HUES48 (cell line): ENCODE results near the gene SLC6A18.

Experiments used
- H3K27ac ChIP-seq: one replicate; pipeline ENCODE4 v1.7.0; 2013; ENCODE audit warnings: low read depth, low read length, inconsistent platforms
- H3K27me3 ChIP-seq: 2 replicates; pipeline ENCODE4 v1.6.1; 2013; ENCODE audit warnings: mild to moderate bottlenecking, low read length; ENCODE audit not compliant: control insufficient read depth, insufficient read depth
- H3K36me3 ChIP-seq: 2 replicates; pipeline ENCODE4 v1.6.1; 2013; ENCODE audit warnings: low read length; ENCODE audit not compliant: control insufficient read depth, insufficient read depth
- H3K4me1 ChIP-seq: 2 replicates; pipeline ENCODE4 v1.6.1; 2013; ENCODE audit warnings: mild to moderate bottlenecking, low read length; ENCODE audit not compliant: control insufficient read depth, insufficient read depth
- H3K4me3 ChIP-seq: 2 replicates; pipeline ENCODE4 v1.5.1; 2013; ENCODE audit warnings: mild to moderate bottlenecking, low read depth, low read length
- H3K9ac ChIP-seq: 2 replicates; pipeline ENCODE4 v1.6.1; 2013; ENCODE audit warnings: mild to moderate bottlenecking, low read depth, low read length, moderate library complexity
- H3K9me3 ChIP-seq: 2 replicates; pipeline ENCODE4 v1.6.1; 2013; ENCODE audit warnings: low read length; ENCODE audit not compliant: control insufficient read depth, insufficient read depth

SLC6A18 gene

DNA sequence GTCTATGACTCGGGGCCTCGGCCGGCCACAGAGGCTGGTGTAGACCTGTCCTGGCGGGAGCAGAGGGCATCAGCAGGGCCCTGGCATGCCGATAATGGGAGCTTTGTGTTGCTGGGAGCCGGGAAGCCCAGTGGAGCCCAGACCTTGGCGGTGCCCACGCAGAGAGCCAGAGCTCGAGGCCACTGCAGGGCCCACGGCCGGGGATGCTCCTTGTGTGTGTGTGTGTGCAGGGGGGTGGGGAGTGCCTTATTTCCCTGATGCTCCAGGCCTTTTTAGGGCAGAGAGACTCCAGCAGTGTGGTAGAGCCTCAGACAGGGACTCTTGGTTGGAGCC, 5.4 kb upstream of the SLC6A18 start:
- H3K9ac ChIP-seq: no peak overlapping the region
- no peak overlapping the region for H3K4me3 ChIP-seq
- no peaks in the 10 kb centered on the region for H3K9me3 ChIP-seq
- no peaks in the 10 kb centered on the region for H3K27me3 ChIP-seq
- no peak overlapping the region for H3K27ac ChIP-seq
- no peaks in the 10 kb centered on the region for H3K36me3 ChIP-seq
- H3K4me1 ChIP-seq: no peaks in the 10 kb centered on the region

DNA sequence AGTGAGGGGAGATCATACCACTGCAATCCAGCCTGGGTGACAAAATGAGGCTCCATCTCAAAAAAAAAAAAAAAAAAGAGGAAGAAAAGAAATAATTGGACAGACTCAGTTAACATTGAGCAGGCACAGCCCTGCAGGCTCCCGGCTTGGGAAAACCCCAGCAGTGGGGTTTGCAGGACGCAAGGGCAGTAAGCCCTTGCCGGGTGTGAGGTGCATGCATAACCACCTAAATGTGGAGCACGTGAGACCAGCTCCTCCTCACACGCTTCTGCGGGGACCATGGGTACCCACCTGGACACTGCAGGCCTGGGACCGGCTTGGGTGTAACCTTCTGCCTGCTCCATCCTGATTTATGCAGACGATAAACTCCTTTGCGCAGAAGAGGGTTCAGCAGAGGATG, 4.8 kb upstream of the SLC6A18 start:
- H3K36me3 ChIP-seq: no peaks in the 10 kb centered on the region
- H3K9me3 ChIP-seq: no peaks in the 10 kb centered on the region
- H3K27ac ChIP-seq: no peak overlapping the region
- H3K4me3 ChIP-seq: no peak overlapping the region
- H3K4me1 ChIP-seq: no peaks in the 10 kb centered on the region
- H3K9ac ChIP-seq: no peak overlapping the region
- no peaks in the 10 kb centered on the region for H3K27me3 ChIP-seq

DNA sequence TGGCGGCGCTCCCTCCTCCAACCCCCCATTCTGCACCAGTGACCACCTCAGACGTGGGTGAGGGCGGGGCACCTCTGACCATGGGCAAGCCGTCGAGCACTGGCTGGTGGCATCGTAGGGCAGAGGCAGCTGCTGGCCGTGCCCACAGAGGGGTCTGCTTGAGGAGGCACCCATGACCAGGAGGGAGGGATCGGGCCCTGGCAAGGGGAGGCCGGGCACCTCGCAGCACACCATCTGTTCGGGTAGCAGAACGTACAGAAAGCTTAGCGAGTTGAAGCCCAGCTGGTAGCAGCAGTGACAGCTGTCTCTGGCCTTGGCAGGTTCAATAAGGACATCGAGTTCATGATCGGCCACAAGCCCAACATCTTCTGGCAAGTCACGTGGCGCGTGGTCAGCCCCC, 4.3 kb upstream of the SLC6A18 start:
- Histone ChIP-seq H3K27me3 (no peaks in the 10 kb centered on the region), H3K9me3 (no peaks in the 10 kb centered on the region), H3K4me1 (no peaks in the 10 kb centered on the region), H3K27ac (no peak overlapping the region), H3K4me3 (no peak overlapping the region), H3K9ac (no peak overlapping the region), H3K36me3 (no peaks in the 10 kb centered on the region)

DNA sequence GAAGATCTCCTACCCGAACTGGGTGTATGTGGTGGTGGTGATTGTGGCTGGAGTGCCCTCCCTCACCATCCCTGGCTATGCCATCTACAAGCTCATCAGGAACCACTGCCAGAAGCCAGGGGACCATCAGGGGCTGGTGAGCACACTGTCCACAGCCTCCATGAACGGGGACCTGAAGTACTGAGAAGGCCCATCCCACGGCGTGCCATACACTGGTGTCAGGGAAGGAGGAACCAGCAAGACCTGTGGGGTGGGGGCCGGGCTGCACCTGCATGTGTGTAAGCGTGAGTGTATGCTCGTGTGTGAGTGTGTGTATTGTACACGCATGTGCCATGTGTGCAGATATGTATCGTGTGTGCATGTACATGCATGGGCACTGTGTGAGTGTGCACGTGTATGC, 3.5 kb upstream of the SLC6A18 start:
- no peaks in the 10 kb centered on the region for H3K9me3 ChIP-seq
- no peaks in the 10 kb centered on the region for H3K36me3 ChIP-seq
- H3K9ac ChIP-seq: no peak overlapping the region
- H3K4me3 ChIP-seq: no peak overlapping the region
- no peak overlapping the region for H3K27ac ChIP-seq
- no peaks in the 10 kb centered on the region for H3K4me1 ChIP-seq
- no peaks in the 10 kb centered on the region for H3K27me3 ChIP-seq

DNA sequence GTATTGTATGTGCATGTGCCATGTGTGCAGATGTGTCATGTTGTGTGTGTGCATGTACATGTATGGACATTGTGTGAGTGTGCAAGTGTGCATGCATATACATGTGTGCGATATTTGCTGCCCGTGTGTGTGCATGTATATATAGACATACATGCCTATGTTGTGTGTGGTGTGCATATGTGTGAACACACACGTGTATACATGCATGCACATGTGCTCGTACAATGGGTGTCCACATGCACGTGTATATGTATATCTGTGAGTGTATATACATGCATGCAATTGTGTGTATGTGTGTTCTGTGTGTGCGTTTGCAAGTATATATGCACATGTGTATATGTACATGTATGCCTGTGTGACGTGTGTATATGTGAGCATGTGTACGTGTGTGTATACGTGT, 3.0 kb upstream of the SLC6A18 start:
- no peaks in the 10 kb centered on the region for H3K27me3 ChIP-seq
- no peaks in the 10 kb centered on the region for H3K36me3 ChIP-seq
- H3K9ac ChIP-seq: no peak overlapping the region
- H3K4me3 ChIP-seq: no peak overlapping the region
- no peak overlapping the region for H3K27ac ChIP-seq
- H3K4me1 ChIP-seq: no peaks in the 10 kb centered on the region
- no peaks in the 10 kb centered on the region for H3K9me3 ChIP-seq

DNA sequence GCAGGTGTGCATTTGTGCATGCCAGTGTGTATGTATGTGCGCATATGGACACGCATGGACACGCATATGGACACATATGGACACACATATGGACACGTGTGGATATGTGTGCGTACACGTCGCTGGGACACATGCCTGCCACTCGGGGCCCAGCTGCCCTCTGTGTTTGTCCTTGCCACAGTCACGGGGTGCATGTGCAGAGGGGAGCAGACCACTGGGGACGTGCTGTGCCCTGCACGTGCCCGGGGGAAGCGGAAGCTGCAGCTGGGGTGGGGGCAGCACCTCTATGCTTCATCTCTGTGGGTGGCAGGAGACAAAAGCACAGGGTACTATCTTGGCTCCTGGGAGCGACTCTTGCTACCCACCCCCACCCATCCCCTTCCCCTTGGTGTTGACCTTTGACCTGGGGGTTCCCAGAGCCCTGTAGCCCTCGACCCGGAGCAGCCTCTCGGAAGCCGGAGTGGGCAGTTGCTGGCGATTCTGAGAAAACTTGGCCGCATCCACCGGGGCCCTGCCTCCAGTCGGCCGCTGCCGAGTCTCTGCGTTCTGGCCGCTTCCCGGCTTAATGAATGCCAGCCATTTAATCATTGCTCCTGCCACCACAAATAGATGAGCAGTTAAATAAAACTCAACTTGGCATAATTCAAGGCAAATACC, 2.4 kb upstream of the SLC6A18 start:
- H3K4me3 ChIP-seq: no peak overlapping the region
- H3K4me1 ChIP-seq: no peaks in the 10 kb centered on the region
- no peaks in the 10 kb centered on the region for H3K27me3 ChIP-seq
- H3K27ac ChIP-seq: no peak overlapping the region
- no peaks in the 10 kb centered on the region for H3K9me3 ChIP-seq
- H3K9ac ChIP-seq: no peak overlapping the region
- no peaks in the 10 kb centered on the region for H3K36me3 ChIP-seq

DNA sequence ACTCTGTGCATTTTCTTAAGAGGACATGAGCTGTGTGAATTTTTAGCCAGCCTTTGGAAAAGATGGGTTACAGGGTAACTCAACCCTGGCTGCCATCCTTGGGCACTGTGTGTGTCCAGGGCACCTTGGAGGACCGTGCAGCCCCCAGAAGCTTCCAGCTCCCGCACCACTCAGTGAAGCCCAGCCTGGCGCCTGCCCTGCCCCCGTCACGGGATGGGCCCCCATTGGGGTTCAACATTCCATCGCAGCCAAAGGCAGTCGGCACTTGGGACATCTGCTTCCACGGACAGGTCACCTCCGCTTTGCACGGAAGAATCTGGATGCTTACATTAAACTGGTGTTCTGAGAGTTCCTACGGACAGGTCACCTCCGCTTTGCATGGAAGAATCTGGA, 1.9 kb upstream of the SLC6A18 start:
- H3K9me3 ChIP-seq: no peaks in the 10 kb centered on the region

DNA sequence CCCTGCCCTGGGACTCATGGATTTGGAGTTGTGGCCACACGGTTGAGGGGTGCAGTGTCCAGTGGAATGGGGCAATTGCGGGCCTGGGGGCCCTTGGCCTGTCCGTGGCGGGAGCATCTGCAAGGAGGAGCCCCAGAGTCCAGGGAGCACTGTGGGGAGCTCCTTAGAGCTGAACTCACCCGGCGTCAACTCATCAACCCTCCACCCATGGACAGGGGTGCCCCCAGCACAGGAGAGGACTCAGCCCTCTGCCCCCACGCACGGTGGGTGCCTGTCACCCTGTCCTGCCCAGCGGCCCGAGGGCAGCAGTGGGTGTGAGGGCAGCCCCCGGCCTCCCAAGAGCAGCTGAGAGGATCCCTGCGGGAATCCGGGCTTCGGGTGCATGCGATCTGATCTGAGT, 550 bp upstream of the SLC6A18 start:
- no peaks in the 10 kb centered on the region for H3K36me3 ChIP-seq
- H3K27ac ChIP-seq: no peak overlapping the region
- no peaks in the 10 kb centered on the region for H3K27me3 ChIP-seq
- no peak overlapping the region for H3K9ac ChIP-seq
- H3K4me3 ChIP-seq: no peak overlapping the region
- no peaks in the 10 kb centered on the region for H3K4me1 ChIP-seq
- no peaks in the 10 kb centered on the region for H3K9me3 ChIP-seq

More for the DNA sequence above, 1.9 kb upstream of the SLC6A18 start:
- no peaks in the 10 kb centered on the region for H3K4me1 ChIP-seq
- H3K36me3 ChIP-seq: no peaks in the 10 kb centered on the region
- no peak overlapping the region for H3K4me3 ChIP-seq
- no peaks in the 10 kb centered on the region for H3K27me3 ChIP-seq
- no peak overlapping the region for H3K9ac ChIP-seq
- H3K27ac ChIP-seq: no peak overlapping the region

DNA sequence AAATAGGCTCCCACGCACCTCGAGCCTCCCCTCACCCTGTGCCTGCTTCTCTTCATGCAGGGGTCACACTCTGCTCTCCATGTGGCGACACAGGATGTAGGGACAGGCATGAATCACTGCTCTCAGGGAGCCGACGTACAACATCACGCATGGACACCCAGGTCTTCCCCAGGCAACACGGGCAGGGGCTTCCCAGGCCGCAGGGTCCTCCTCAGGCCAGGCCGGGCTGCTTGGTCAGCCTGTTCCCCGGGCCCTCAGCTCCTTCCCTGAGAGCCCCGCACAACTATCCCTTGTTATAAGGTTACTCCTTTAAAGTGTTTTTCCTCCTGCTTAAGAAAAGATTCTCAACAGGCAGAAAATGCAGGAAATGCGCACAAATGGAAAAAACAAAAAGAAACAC, 1.1 kb downstream of the SLC6A18 start:
- no peak overlapping the region for H3K27ac ChIP-seq
- no peak overlapping the region for H3K9ac ChIP-seq
- no peaks in the 10 kb centered on the region for H3K9me3 ChIP-seq
- H3K4me3 ChIP-seq: no peak overlapping the region
- no peaks in the 10 kb centered on the region for H3K36me3 ChIP-seq
- H3K4me1 ChIP-seq: no peaks in the 10 kb centered on the region
- no peaks in the 10 kb centered on the region for H3K27me3 ChIP-seq

DNA sequence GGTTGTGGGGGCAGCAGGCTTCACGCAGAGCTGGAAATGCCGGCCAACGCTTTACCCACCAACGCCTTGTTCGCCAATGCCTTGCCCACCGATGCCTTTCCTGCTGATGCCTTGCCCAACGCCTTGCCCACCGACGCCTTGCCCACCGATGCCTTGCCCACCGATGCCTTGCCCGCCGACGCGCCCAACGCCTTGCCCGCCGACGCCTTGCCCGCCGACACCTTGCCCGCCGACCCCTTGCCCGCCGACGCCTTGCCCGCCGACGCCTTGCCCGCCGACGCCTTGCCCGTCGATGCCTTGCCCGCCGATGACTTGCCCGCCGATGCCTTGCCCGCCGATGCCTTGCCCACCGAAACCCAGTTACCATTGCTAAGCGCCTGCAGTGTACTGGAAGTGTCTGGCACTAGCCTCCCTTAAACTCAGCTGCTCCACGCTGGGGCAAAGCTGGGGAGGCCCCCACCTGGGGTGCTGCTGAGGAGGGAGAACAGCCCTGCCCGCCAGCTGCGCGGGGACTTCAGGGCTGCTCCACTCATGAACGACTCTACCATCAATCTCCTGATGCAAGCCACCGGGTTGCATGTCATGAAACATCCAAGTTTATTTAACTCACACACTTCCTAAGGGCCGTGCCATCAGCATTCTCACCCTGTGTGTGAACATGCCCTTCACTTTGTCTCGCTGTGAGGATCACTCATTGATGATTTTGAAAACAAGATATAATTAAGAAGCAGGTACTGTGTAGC, 1.8 kb downstream of the SLC6A18 start:
- Histone ChIP-seq H3K9me3 (no peaks in the 10 kb centered on the region), H3K4me1 (no peaks in the 10 kb centered on the region), H3K9ac (no peak overlapping the region)

DNA sequence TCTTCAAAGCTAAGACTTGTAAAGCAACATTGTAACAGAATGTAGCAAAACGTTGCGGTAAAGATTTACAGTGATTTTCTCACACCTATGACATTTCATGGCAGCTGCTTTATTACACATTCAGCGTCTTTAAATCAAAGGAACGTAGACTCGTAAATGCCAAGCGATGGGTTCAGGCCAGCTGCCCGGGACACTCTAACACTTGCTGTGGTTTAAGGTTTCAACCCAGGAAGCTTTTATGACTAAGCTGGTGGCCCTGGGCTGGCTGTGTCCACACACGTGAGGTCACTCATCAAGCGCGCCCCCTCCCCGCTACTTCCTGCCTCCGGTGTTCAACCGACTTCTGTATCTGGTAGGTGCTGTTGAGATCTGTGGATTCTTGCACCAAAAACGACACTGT, 2.5 kb downstream of the SLC6A18 start:
- no peaks in the 10 kb centered on the region for H3K27me3 ChIP-seq
- H3K36me3 ChIP-seq: no peaks in the 10 kb centered on the region
- no peak overlapping the region for H3K4me3 ChIP-seq
- H3K9ac ChIP-seq: no peak overlapping the region
- no peaks in the 10 kb centered on the region for H3K4me1 ChIP-seq
- no peak overlapping the region for H3K27ac ChIP-seq
- no peaks in the 10 kb centered on the region for H3K9me3 ChIP-seq

More for the DNA sequence above, 1.8 kb downstream of the SLC6A18 start:
- H3K4me3 ChIP-seq: no peak overlapping the region
- H3K27ac ChIP-seq: no peak overlapping the region
- no peaks in the 10 kb centered on the region for H3K36me3 ChIP-seq
- no peaks in the 10 kb centered on the region for H3K27me3 ChIP-seq
